ENCODE results near the gene HES5.

The HES5 gene

DNA sequence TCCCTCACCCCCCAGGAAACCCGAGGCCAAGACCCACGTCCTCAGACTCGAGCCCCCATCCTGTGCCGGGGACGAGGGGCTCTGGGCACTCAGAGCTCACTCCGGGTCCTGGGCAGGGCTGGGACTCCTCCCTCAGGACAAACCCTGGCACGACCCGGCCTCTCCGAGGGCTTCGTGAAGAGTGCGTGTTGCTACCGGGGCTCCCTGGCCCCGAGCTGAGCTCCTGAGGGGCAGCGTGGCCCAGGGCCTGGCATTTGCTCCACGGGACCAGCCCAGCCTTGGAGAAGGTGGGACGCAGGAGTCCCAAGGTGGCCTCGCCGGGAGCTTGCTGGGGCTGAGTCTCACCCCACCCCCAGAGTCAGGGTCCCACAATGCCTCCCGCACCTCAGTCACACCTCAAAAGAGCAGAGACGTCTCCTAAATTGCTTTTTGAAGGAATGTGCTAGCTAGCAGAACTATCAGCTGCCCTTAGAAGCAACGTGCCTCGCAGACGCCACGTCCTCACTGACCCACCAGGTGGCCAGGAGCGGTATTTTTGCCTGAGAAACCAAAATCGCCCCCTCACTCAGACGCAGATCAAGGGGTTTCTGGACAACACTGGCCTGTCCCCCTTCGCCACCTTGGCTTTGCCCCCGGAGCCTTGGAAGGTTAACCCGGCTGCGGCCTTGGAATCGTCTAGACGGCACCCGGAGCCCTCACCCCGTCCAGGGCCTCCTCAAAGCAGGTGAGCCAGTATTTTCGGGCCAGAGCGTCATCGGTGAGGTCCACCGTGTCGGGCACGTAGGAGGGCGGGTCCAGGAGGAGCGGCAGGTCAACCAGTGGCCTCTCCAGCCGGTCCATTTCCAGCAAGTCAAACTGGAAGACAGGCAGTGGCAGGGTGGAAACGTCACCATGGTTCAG, 14.9 kb downstream of the HES5 start:
- no peak for DNase-seq (ENCODE audit: low read depth)

- DNase-seq (ENCODE audit: low read depth) = no peak
Measured at GRCh38 chr1:2513939-2514652, 16.0 kb downstream of the HES5 start.

- DNase-seq (ENCODE audit: low read depth) = no peak
Measured at GRCh38 chr1:2512862-2513421, 17.1 kb downstream of the HES5 start.

GRCh38 chr1:2510366-2511155, 19.5 kb downstream of the HES5 start:
- no peak for DNase-seq (ENCODE audit: low read depth)

GRCh38 chr1:2509589-2509988, 20.5 kb downstream of the HES5 start:
- no peak for DNase-seq (ENCODE audit: low read depth)

- no peak for DNase-seq (ENCODE audit: low read depth)
Measured at GRCh38 chr1:2508751-2509150, 21.3 kb downstream of the HES5 start.

DNA sequence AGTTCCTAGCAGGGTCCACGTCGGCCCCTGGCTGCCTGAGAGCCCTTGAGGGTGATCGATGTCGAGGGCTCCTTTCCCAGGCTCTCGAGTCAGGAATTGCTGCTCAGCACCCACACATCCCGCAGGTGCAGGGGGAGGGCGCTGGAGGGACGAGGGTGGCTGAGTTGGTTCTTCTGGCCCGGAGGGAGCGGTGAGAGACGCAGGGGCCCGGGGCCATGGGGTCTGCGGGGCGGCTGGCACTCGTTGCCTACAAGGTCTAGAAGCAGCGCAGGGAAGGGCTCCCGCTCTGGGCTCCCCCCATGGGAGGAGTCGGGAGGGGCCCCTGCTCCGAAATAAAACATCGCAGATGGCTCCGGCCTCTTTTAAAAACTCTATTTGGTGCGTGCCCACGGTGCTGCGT, 21.9 kb downstream of the HES5 start:
- DNase-seq (ENCODE audit: low read depth) = no peak

DNA sequence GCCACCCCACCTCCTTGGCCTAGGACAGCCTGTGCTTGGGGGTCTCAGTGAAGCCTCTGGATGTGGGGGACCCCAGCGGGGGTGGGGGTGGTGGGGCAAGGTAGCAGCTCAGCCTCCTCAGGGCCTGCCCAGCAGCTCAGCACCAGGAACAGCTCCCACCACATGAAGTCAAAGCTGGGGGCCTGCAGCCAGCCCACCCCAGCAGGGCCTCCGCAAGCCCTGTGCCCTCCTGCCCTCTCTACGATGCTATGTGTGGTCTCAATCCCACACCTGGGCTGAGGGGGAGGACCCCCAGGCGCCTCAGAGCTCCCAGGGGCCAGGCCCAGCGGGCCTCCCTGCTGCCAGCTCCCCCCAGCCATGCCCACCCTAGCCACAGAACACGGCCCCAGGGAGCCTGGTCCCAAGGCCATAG, 22.3 kb downstream of the HES5 start:
- no peak for DNase-seq (ENCODE audit: low read depth)

GRCh38 chr1:2506901-2507565, 23.0 kb downstream of the HES5 start:
- DNase-seq (ENCODE audit: low read depth) = no peak

DNA sequence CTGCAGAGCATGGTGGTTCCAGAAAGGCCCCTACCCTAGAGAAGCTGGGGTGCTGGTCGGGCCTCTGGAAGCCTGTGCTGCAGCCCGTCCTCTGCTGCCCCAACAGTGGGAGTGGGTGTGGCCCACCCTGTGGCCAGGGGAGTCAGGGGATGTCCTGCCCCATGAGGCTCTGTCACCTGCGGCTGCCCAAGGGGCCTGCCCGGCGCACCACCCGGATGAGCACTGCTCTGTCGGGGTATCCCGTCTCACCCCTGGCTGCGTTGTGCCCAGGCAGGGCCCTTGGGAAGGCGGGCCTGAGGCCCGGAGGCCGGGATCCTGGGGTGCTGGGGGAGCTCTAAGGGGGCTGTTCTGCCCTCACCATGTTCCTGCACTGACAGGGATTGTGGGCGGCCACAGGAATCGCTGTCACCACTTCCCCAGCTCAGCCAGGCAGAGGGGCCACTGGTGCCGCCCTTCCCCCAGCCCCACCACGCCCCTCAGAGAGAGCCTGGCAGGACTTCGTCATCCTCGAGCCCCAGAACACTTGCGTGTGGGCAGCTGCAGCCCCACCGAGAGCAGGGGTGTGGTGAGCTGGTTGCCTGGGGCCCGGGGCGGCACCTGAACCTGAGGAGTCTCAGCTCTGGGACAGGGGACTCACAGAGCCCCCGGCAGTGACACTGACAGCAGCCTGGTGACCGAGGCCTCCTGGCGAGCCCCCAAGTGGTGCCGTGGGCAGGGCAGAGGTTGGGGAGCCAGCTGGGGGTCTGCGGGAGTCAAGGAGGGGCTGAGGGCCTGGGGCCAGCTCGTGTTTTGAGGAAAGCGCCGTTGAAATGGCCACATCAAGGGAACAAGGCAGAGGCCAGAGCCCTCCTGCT, 23.8 kb downstream of the HES5 start:
- no peak for DNase-seq (ENCODE audit: low read depth)

- DNase-seq (ENCODE audit: low read depth) = no peak
Measured at GRCh38 chr1:2505461-2505994, 24.5 kb downstream of the HES5 start.

GRCh38 chr1:2504949-2505272, 25.2 kb downstream of the HES5 start:
- DNase-seq (ENCODE audit: low read depth) = no peak

GRCh38 chr1:2504225-2504948, 25.7 kb downstream of the HES5 start:
- no peak for DNase-seq (ENCODE audit: low read depth)

DNA sequence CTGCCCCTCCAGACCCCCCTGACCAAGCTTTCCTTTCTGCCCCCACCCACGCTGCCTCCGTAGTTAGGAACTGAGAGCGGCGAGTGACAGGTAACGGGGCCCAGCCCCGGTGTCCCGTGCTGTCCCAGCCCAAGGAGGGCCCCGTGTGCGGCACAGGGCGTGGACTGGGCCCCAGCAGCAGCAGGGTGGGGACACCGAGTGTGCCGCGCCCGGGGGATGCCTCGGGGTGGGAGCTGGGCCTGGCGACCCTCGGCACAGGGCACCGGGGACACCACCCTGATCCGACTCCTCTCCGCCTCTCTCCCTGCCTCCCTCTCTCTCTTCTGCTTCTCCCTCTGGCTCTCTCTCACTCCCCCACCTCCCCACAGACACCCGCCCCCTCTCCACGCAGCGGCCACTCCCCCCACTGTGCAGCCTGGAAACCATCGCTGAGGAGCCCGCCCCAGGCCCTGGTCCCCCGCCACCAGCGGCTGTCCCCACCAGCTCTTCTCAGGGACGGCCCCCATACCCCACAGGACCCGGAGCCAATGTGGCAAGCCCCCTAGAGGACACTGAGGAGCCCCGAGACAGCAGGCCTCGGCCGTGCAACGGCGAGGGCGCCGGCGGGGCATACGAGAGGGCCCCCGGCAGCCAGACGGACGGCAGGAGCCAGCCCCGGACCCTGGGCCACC, 26.4 kb downstream of the HES5 start:
- no peak for DNase-seq (ENCODE audit: low read depth)

- no peak for DNase-seq (ENCODE audit: low read depth)
Measured at GRCh38 chr1:2502661-2503553, 27.2 kb downstream of the HES5 start.

- no peak for DNase-seq (ENCODE audit: low read depth)
Measured at GRCh38 chr1:2502210-2502609, 27.9 kb downstream of the HES5 start.

- no peak for DNase-seq (ENCODE audit: low read depth)
Measured at GRCh38 chr1:2501820-2502119, 28.3 kb downstream of the HES5 start.

DNA sequence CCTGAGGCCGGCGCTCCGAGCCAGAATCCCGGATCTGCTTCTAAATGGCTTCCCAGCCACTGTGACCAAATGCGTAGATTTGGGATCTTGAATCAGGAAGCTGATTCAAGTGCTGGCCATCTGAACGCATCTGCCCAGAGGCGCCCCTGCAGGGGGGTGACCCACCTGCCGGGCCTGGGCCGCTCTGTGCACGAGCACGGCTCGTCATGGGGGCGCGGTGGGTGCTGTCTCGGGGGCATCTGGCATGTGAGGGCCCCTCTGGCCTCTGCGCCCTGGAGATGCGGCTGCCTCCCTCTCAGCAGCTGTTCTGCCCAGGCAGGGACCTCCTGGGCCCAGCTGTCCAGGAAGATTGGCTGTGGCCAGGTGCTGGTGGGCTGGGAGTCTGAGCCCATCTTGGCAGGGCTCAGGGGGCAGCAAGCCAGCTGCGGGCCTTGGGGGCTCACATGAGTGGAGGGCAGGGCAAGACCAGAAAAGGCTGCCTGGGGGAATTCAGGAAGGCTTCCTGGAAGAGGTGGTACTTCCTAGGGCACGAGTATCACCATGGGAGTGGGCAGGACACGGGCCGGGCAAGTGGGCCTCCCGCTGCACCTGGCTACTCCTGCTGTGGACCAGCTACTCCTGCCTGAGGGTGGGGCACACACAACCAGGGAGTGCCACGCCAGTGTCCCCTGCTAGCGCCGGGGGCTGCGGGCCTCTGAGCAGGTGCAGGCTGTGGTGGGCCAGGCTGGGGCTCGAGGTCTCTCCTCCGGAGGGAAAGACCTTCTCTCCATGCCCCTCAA, 28.8 kb downstream of the HES5 start:
- DNase-seq (ENCODE audit: low read depth) = no peak
